GM12865 (cell line): Measurements from ENCODE around the gene GRK4.

Experiments used
- DNase-seq: peaks from one replicate; pipeline ENCODE4 v3.0.0; 2010; ENCODE audit warnings: low read depth
- H3K4me3 ChIP-seq: 2 replicates; pipeline ENCODE4 v1.5.1; 2011; ENCODE audit warnings: mild to moderate bottlenecking, low read depth, low read length, control low read depth
- TF ChIP-seq, protein P1 (sequence below): IDR thresholded peaks from 2 replicates; pipeline ENCODE4 v1.5.1; 2011; ENCODE audit warnings: low read length, control low read depth, low read depth, inconsistent platforms; ENCODE audit not compliant: insufficient read depth; ENCODE audit errors: missing control alignments

Gene GRK4

GRCh38 chr4:3029464-3029863, 66.1 kb downstream of the GRK4 start:
- DNase-seq: no peak
- TF ChIP-seq, protein P1, sequence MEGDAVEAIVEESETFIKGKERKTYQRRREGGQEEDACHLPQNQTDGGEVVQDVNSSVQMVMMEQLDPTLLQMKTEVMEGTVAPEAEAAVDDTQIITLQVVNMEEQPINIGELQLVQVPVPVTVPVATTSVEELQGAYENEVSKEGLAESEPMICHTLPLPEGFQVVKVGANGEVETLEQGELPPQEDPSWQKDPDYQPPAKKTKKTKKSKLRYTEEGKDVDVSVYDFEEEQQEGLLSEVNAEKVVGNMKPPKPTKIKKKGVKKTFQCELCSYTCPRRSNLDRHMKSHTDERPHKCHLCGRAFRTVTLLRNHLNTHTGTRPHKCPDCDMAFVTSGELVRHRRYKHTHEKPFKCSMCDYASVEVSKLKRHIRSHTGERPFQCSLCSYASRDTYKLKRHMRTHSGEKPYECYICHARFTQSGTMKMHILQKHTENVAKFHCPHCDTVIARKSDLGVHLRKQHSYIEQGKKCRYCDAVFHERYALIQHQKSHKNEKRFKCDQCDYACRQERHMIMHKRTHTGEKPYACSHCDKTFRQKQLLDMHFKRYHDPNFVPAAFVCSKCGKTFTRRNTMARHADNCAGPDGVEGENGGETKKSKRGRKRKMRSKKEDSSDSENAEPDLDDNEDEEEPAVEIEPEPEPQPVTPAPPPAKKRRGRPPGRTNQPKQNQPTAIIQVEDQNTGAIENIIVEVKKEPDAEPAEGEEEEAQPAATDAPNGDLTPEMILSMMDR: no peak
- H3K4me3 ChIP-seq: no peak overlapping the region

- no peak for DNase-seq
- H3K4me3 ChIP-seq: no peak overlapping the region
- TF ChIP-seq, protein P1: no peak
Measured at GRCh38 chr4:3030566-3031356, 67.4 kb downstream of the GRK4 start.

DNA sequence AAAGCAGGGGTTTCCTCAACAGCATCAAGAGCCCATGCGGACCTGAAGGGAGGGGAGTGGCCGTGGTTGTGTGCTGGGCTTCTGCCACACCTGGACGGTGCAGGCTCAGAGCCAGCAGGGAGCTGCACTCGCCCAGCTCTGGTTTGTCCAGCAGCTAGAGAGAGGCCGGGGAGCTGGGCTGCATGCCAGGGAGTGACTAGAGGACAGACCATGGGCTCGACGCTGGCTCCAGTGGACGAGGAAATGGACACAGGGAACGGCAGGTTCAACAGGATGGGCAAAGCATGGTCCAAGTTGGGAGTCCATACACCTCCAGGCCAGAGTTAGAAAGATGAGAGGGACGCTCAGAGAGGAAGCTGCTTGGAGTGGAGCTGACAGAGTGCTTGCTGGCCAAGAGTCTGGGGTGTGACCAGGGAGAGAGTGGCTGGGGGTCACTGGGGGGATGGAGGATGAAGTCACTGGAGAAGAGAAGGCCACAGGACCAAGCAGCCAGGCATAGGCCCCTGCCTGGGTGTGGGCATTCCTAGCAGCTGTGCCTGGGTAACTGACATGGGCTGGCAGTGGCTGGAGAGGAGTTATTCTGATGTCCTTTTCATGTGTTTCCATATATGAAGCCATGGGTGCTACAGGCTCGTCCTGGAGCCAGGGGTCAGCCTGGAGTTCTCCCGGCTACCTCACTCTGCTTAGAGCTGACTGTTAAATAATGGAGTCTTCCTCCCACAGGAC, 68.1 kb downstream of the GRK4 start:
- DNase-seq: no peak
- TF ChIP-seq, protein P1: no peak
- no peak overlapping the region for H3K4me3 ChIP-seq

DNA sequence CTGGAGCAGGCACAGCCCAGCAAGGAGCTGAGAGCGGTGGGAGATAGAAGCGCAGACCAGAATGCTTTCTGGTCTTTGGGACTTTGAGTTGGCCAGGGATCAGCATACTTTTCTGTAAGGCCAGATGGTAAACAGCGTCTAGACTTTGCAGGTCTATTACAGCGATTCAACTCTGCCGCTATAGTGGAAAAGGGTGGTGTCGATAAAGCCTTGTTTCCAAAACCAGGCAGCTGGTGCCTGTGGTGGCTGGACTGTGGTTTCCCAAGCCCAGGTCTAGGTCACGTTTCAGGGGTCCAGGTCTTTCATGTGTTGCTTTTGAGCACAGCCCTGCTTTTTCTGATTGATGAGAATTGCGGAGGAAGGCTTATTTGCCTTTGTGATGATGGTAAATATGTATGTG, 70.9 kb downstream of the GRK4 start:
- TF ChIP-seq, protein P1: no peak
- no peak overlapping the region for H3K4me3 ChIP-seq
- DNase-seq: no peak

- DNase-seq: no peak
- H3K4me3 ChIP-seq: no peak overlapping the region
- TF ChIP-seq, protein P1: no peak
Measured at GRCh38 chr4:3035249-3035648, 71.9 kb downstream of the GRK4 start.

DNA sequence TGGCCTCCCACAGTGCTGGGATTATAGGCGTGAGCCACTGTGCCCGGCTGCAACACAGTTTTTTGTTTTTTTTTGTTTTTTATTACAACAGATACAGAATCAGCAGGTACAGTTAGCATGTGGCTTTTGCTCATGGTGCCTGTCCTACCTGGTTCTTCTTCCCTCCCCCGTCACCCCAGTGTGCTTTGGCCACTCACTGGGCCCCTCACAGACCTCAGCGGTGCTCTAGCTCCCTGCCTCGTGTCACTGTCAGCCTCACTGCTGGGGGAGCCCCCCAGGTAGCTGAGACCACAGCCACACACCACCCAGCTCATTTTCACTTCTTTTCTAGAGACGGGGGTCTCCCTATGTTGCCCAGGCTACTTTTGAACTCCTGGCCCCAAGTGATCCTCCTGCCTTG, 72.3 kb downstream of the GRK4 start:
- DNase-seq: no peak
- no peak overlapping the region for H3K4me3 ChIP-seq
- TF ChIP-seq, protein P1: no peak
